NT2/D1 (cell line): ENCODE measurements around the gene CHRM2.

Experiments
- DNase-seq: peaks from one replicate; pipeline ENCODE4 v3.0.0-alpha.2; 2011; ENCODE audit warnings: low read depth, low spot score
- H3K27me3 ChIP-seq: 2 replicates; pipeline ENCODE4 v1.6.0; 2011; ENCODE audit warnings: mild to moderate bottlenecking; ENCODE audit not compliant: insufficient read length, insufficient read depth
- H3K36me3 ChIP-seq: 2 replicates; pipeline ENCODE4 v1.6.1; 2011; ENCODE audit warnings: mild to moderate bottlenecking, low read length, mixed read lengths; ENCODE audit not compliant: insufficient read depth, insufficient read length
- H3K4me1 ChIP-seq: 2 replicates; pipeline ENCODE4 v1.5.1; 2011; ENCODE audit not compliant: insufficient read depth, insufficient read length
- H3K4me3 ChIP-seq: 2 replicates; pipeline ENCODE4 v1.5.1; 2011; ENCODE audit warnings: low read depth; ENCODE audit not compliant: insufficient read length
- H3K9ac ChIP-seq: 2 replicates; pipeline ENCODE4 v1.6.0; 2011; ENCODE audit warnings: low read depth; ENCODE audit not compliant: insufficient read length
- H3K9me3 ChIP-seq: 2 replicates; pipeline ENCODE4 v1.5.1; 2011; ENCODE audit warnings: mild to moderate bottlenecking, low read length; ENCODE audit not compliant: insufficient read depth
- SUZ12 ChIP-seq: IDR thresholded peaks from 2 replicates; pipeline ENCODE4 v1.6.1; 2011; ENCODE audit not compliant: insufficient read length, insufficient read depth; ENCODE audit errors: extremely low read depth
- YY1 ChIP-seq: IDR thresholded peaks from 2 replicates; pipeline ENCODE4 v1.6.1; 2011; ENCODE audit not compliant: insufficient read length, insufficient read depth
- ZNF274 ChIP-seq: IDR thresholded peaks from 2 replicates; pipeline ENCODE4 v1.6.1; 2011; ENCODE audit warnings: mild to moderate bottlenecking, low read depth, low read length

CHRM2 gene

DNA sequence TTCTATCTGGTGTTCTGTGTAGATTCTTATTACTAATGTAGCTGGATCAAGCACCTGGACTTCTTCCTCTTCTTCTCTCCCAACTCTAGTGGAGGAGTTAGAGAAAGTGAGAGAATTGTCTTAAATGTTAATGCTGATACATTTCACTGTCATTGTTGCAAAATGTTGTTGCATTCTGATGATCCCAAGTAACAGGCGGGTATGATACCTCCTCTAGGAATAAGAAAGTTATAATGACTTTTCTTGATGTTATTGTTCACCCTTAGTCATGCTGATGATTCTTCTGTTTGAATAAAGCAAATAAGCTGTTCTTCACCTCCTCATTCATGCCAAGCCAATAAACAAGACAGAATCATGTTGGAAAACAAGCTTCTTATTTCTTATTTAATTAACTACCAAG lies 9.1 kb downstream of the CHRM2 start:
- Histone ChIP-seq H3K27me3 (peaks cover 13% of the 10 kb centered on the region), H3K9me3 (no peaks in the 10 kb centered on the region), H3K9ac (no peak overlapping the region), H3K4me3 (no peak overlapping the region), H3K36me3 (no peaks in the 10 kb centered on the region), H3K4me1 (no peaks in the 10 kb centered on the region)
- TF ChIP-seq SUZ12: no peak
- TF ChIP-seq ZNF274: no peak
- no peak for TF ChIP-seq YY1
- no peak for DNase-seq

DNA sequence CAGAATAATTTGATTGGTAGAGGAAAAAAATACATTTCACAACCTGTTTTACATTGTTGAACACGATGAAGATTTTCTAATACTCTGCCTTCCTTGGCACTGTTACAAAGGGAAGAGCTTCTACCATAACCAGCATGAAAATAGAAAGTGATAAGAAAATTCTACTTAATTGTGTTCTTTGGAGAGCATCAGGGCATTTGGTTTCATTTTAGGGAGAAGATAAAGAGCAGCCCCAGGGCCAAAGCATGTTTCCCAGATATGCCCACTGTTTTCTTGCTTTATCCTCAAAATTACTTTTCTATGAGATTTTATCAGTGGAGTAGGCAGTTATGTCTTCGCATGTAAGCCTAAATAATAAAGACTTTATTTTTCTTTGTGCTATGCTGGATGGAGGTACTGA lies 9.5 kb downstream of the CHRM2 start:
- peaks cover 1% of the 10 kb centered on the region for H3K4me1 ChIP-seq
- no peak overlapping the region for H3K4me3 ChIP-seq
- H3K27me3 ChIP-seq: peaks cover 8% of the 10 kb centered on the region
- no peak for DNase-seq
- no peak overlapping the region for H3K9ac ChIP-seq
- H3K36me3 ChIP-seq: no peaks in the 10 kb centered on the region
- TF ChIP-seq SUZ12 (no peak), YY1 (no peak)
- H3K9me3 ChIP-seq: no peaks in the 10 kb centered on the region

DNA sequence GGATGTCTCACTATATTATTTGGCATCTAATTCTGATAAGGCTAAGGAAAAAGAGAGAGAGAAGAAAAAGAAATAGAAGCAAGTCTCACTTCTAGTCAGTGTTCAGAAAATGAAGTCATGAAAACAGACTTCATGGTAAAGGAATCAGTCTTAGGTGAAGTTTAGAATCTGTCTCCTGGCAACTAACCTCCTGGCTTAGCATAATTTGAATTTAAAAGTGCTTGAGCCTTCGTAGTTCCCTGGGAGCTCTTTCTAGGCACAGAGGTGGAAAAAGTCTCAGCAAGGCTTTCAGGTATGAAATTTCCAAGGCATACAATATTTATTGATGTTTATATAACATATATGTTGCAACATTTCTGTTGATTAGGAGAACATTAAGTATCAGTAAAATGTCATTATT lies 10.4 kb downstream of the CHRM2 start:
- H3K27me3 ChIP-seq: no peaks in the 10 kb centered on the region
- DNase-seq: no peak
- no peak overlapping the region for H3K9ac ChIP-seq
- H3K4me1 ChIP-seq: peaks cover 2% of the 10 kb centered on the region
- no peaks in the 10 kb centered on the region for H3K36me3 ChIP-seq
- H3K9me3 ChIP-seq: no peaks in the 10 kb centered on the region
- TF ChIP-seq YY1 (no peak), ZNF274 (no peak)
- H3K4me3 ChIP-seq: no peak overlapping the region

DNA sequence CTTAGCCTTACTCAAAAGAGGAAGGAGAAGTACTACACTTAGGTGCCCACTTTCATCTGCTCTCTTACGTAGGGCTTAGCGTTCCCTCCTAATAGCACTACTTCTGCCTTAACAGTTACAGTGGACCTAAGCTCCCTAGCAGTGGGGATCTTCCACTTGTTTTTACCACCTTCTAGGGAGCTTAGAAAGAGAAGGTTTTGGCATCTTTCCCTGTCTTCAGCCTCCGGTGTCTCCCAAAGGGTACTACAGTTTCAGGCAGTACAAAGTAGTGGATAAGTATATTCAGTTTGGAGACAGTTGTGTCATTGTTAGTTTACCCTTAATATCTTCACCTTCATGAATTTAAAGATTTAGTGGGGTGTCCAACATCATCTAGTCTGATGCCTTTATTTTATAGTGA lies 14.6 kb downstream of the CHRM2 start:
- DNase-seq: no peak
- Histone ChIP-seq H3K4me1 (peaks cover 2% of the 10 kb centered on the region), H3K9ac (no peak overlapping the region), H3K9me3 (no peaks in the 10 kb centered on the region), H3K4me3 (no peak overlapping the region), H3K27me3 (no peaks in the 10 kb centered on the region), H3K36me3 (no peaks in the 10 kb centered on the region)
- TF ChIP-seq SUZ12 (no peak), ZNF274 (no peak), YY1 (no peak)

DNA sequence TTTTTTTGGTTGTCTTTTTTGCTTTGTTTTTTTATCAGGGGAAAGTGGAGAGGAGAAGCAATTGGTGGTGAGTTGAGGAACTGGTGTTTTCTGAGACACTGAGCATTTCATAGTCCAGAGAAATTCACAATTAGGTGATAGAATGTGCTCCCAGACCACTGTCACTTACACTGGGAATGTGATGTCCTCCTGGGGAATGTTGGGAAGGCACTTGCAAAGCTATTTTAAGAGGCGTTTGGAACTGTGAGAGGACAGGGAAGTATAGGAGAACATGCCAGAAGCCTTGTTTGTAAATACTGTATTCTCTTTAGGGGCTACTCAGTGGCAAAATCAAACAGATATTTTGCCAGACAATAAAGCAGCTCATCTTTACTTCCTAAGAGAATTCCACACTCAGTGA lies 16.0 kb downstream of the CHRM2 start:
- Histone ChIP-seq H3K4me1 (peaks cover 2% of the 10 kb centered on the region), H3K4me3 (no peak overlapping the region), H3K9me3 (no peaks in the 10 kb centered on the region), H3K36me3 (no peaks in the 10 kb centered on the region), H3K9ac (no peak overlapping the region), H3K27me3 (no peaks in the 10 kb centered on the region)
- DNase-seq: no peak
- TF ChIP-seq ZNF274 (no peak), SUZ12 (no peak), YY1 (no peak)

DNA sequence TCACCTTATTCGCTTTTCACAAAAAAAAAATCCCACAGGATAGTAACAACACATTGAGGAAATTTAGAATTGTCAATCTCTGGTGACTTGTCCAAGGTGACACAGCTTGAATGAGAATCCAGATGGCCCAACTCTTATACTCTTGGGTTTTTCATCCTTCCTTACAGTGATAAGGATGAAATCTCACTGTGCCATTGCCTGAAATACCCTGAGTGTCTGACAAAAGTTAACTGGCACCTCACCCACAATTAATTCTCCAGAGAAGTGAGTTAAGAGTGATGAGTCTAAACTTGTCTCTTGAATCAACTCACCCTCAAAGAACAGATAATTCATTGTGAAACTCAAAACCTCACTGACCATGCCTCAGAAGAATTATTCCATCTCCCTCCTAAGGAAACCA lies 18.9 kb downstream of the CHRM2 start:
- DNase-seq: no peak
- H3K9me3 ChIP-seq: no peaks in the 10 kb centered on the region
- H3K27me3 ChIP-seq: no peaks in the 10 kb centered on the region
- peaks cover 2% of the 10 kb centered on the region for H3K4me1 ChIP-seq
- H3K4me3 ChIP-seq: no peak overlapping the region
- no peak overlapping the region for H3K9ac ChIP-seq
- H3K36me3 ChIP-seq: no peaks in the 10 kb centered on the region
- TF ChIP-seq SUZ12 (no peak), ZNF274 (no peak), YY1 (no peak)

DNA sequence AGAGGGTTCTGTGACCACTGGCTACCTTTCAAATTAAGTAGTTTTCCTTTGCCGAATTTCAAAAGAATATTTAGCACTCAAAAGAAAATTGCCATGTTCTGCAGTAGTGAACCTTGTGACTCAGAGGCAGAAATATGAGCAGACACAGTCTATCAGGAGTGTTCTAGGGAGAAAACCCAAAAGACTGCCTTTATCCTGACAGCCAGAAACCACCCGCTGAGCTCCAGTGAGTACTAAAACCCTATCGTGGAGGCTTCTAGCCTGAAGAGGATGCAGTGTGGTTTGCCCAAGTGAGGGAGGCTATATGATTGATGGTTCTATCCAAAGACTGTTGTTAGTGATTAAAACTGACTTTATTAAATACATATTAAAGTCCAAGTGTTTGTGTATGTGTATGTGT lies 21.9 kb downstream of the CHRM2 start:
- no peaks in the 10 kb centered on the region for H3K36me3 ChIP-seq
- H3K9me3 ChIP-seq: no peaks in the 10 kb centered on the region
- no peak overlapping the region for H3K9ac ChIP-seq
- no peak for DNase-seq
- no peaks in the 10 kb centered on the region for H3K27me3 ChIP-seq
- no peak for TF ChIP-seq SUZ12
- no peak for TF ChIP-seq YY1
- TF ChIP-seq ZNF274: no peak
- H3K4me1 ChIP-seq: no peaks in the 10 kb centered on the region
- no peak overlapping the region for H3K4me3 ChIP-seq

DNA sequence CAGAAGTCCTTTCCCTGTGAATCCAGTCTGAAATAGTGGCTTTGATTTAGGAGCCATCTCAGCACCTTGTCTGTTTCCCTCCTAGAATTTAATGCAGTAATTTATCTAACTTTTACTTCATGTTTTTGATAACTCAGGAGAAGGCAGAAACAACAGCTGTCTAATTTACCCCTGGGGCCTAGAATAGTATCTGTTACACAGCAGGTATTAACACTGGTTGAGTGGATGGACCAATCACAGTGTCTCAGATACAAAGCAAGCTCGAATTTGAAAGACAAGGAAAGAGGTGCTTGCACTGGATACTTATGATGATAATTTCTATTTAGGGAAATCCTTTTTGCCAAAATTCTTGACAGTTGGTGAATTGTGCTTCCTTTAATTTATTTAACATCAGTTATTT lies 23.4 kb downstream of the CHRM2 start:
- no peak overlapping the region for H3K4me3 ChIP-seq
- no peak for DNase-seq
- H3K9ac ChIP-seq: no peak overlapping the region
- no peaks in the 10 kb centered on the region for H3K9me3 ChIP-seq
- no peaks in the 10 kb centered on the region for H3K36me3 ChIP-seq
- TF ChIP-seq YY1 (no peak), SUZ12 (no peak), ZNF274 (no peak)
- H3K4me1 ChIP-seq: no peaks in the 10 kb centered on the region
- H3K27me3 ChIP-seq: no peaks in the 10 kb centered on the region
